ENCODE measurements around the gene LINGO4.

The LINGO4 gene

DNA sequence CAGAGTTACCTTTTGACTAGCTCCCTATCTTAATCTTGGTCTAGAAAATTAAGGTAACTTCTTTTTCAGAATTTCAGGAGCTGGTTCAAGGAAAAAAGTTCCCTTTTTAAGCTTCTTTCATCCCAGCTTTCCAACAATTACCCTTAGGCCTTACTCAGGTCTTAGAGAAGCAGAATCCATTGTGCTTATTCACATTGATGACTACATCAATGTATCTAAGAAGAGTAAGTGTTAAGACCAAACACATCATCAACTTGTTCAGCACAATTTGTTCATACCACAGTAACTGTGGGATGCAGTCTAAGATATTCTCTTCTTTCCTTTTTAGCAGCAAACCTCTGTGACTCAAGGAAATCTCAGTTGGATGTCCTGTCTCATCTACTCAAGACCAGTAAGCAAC is 46.0 kb downstream of the LINGO4 start:
- Histone ChIP-seq H3K36me3 (peaks cover 14 to 56% (median 28%) of the 10 kb centered on the region in 3 donors), H3K4me3 (no peak overlapping the region), H3K9me3 (no peaks in the 10 kb centered on the region), H3K27ac (no peak overlapping the region), H3K27me3 (no peaks in the 10 kb centered on the region), H3K4me1 (peaks cover 0 to 14% (median 7%) of the 10 kb centered on the region in 4 donors)
- TF ChIP-seq, protein P1, sequence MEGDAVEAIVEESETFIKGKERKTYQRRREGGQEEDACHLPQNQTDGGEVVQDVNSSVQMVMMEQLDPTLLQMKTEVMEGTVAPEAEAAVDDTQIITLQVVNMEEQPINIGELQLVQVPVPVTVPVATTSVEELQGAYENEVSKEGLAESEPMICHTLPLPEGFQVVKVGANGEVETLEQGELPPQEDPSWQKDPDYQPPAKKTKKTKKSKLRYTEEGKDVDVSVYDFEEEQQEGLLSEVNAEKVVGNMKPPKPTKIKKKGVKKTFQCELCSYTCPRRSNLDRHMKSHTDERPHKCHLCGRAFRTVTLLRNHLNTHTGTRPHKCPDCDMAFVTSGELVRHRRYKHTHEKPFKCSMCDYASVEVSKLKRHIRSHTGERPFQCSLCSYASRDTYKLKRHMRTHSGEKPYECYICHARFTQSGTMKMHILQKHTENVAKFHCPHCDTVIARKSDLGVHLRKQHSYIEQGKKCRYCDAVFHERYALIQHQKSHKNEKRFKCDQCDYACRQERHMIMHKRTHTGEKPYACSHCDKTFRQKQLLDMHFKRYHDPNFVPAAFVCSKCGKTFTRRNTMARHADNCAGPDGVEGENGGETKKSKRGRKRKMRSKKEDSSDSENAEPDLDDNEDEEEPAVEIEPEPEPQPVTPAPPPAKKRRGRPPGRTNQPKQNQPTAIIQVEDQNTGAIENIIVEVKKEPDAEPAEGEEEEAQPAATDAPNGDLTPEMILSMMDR (IDR thresholded peaks at IDR 0.05) = no peak
- no peak for DNase-seq
- intact Hi-C loops (cut with DNase I; ENCODE audit: low total_unique reads) = no loop called here

DNA sequence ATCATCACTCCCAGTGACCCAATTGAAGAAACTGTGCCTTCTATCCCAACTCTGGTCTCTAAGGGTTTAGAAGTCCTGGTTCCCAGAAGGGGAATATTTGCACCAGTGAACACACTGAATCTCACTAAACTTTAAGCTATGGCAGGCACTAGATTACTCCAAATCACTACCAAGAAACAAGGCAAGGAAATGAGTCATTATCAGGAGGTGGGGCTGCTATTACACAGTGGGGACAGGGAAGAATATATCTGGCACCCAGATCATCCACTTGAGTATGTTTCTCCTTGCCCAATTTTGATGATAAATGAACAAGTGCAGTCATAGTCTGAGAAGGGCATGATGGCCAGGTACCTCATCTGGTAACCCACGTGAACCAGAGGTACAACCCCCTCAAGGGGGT is 48.9 kb downstream of the LINGO4 start:
- no peaks in the 10 kb centered on the region for H3K9me3 ChIP-seq
- H3K4me3 ChIP-seq = no peak overlapping the region
- no peaks in the 10 kb centered on the region for H3K27me3 ChIP-seq
- no peaks in the 10 kb centered on the region for H3K4me1 ChIP-seq
- no peak for DNase-seq
- TF ChIP-seq, protein P1 (IDR thresholded peaks at IDR 0.05) = no peak
- no peak overlapping the region for H3K27ac ChIP-seq
- peaks cover 6 to 46% (median 20%) of the 10 kb centered on the region in 3 donors for H3K36me3 ChIP-seq
- intact Hi-C loops (cut with DNase I; ENCODE audit: low total_unique reads) = no loop called here

Data from tibial artery (tissue), 4 donors.